Stimulated activated CD8-positive, alpha-beta memory T cell treated with anti-CD3 and anti-CD28 coated beads, Interleukin-7, amount 100 ng/mL, for 48 hours (primary cell): Measurements from ENCODE around the gene ZSWIM3.
"Not testable (repeated sequence)": the region's sequence is repeated elsewhere in the genome, so short reads cannot be mapped to it uniquely, and the experiment has no call there.

Experiments used
- DNase-seq, 2 donors: peaks; one replicate each; pipeline ENCODE4 v3.0.0-alpha.2; 2020; ENCODE audit warnings: low read depth in 1 of 2; ENCODE audit errors: extremely low read depth in 1 of 2

ZSWIM3 gene

GRCh38 chr20:45888681-45889080 lies 31.3 kb downstream of the ZSWIM3 start:
- DNase-seq: no peak

- peak in 1 of 2 donors; percentile 37 for DNase-seq
Observed at GRCh38 chr20:45890077-45890984, 32.9 kb downstream of the ZSWIM3 start.

GRCh38 chr20:45890985-45891983 lies 33.9 kb downstream of the ZSWIM3 start, which contains the start of the genes CTSA and NEURL2:
Gene CTSA (plus strand): TSS chr20:45891335. CDS start chr20:45891569, 234 bp downstream.
Gene NEURL2 (minus strand): TSS chr20:45891208. CDS start chr20:45890991, 217 bp downstream.
- DNase-seq: peak; percentile 70 to 82

- DNase-seq: no peak
Observed at GRCh38 chr20:45892049-45892825, 34.8 kb downstream of the ZSWIM3 start.

- peak in 1 of 2 donors; percentile 33 for DNase-seq
Observed at GRCh38 chr20:45892828-45893500, 35.5 kb downstream of the ZSWIM3 start.

- DNase-seq: no peak
Observed at GRCh38 chr20:45893831-45894230, 36.4 kb downstream of the ZSWIM3 start.

- no peak for DNase-seq
Observed at GRCh38 chr20:45894797-45895196, 37.4 kb downstream of the ZSWIM3 start.

GRCh38 chr20:45896641-45897161 lies 39.3 kb downstream of the ZSWIM3 start:
- DNase-seq: no peak

- DNase-seq: no peak
Observed at GRCh38 chr20:45897289-45897688, 39.9 kb downstream of the ZSWIM3 start.

GRCh38 chr20:45897692-45898091 lies 40.3 kb downstream of the ZSWIM3 start:
- no peak for DNase-seq

- DNase-seq: no peak
Observed at GRCh38 chr20:45898285-45898684, 40.9 kb downstream of the ZSWIM3 start.

GRCh38 chr20:45899046-45899835 lies 41.8 kb downstream of the ZSWIM3 start:
- DNase-seq: no peak

- DNase-seq: not testable (repeated sequence)
Observed at GRCh38 chr20:45901332-45901731, 43.9 kb downstream of the ZSWIM3 start.

GRCh38 chr20:45902199-45902701 lies 44.8 kb downstream of the ZSWIM3 start:
- no peak for DNase-seq

GRCh38 chr20:45904583-45905504 lies 47.4 kb downstream of the ZSWIM3 start:
- DNase-seq: no peak

- no peak for DNase-seq
Observed at GRCh38 chr20:45905505-45906079, 48.2 kb downstream of the ZSWIM3 start.
